NCI-H2196 treated with DMSO at 0.1 percent for 48 hours (cell line): Measurements from ENCODE around the gene CES2.
"Not testable (repeated sequence)": the region's sequence is repeated elsewhere in the genome, so short reads cannot be mapped to it uniquely, and the experiment has no call there.

Experiments
- DNase-seq: peaks from one replicate; lab custom pipeline; 2025; ENCODE audit not compliant: unreplicated experiment; lab: John Stamatoyannopoulos, UW

Gene CES2

GRCh38 chr16:66952430-66953110 lies 17.3 kb downstream of the CES2 start:
- DNase-seq, result no peak

DNA sequence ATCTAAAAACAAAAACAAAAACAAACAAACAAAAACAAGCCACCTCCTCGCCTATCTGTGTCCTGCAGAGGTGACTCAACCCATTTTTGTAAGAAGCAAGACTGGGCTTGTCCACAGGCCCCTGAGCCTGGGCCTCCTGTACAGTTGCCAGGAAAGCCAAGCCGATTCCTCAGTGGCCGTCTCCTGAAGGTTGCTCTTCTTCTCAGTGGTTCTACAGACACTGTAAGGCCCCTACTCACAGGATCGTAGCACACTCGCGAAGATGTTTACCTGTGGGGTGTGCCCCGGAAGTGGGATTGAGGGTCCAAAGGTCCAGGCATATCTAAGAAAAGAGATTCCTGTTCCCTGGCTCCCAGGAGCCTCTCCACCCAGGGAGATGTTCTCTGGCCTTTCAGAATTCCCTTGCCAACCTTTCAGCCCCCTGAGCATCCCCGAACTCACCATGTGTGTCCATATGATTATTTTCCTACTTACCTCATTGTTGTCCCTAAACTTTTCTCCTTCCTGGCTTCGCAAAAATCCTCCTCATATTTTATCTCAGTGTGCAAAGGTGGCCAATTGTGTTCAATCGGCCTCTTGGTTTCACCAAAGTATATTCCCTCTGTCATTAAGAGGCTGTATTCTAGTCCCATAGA lies 18.3 kb downstream of the CES2 start:
- DNase-seq, result no peak

DNA sequence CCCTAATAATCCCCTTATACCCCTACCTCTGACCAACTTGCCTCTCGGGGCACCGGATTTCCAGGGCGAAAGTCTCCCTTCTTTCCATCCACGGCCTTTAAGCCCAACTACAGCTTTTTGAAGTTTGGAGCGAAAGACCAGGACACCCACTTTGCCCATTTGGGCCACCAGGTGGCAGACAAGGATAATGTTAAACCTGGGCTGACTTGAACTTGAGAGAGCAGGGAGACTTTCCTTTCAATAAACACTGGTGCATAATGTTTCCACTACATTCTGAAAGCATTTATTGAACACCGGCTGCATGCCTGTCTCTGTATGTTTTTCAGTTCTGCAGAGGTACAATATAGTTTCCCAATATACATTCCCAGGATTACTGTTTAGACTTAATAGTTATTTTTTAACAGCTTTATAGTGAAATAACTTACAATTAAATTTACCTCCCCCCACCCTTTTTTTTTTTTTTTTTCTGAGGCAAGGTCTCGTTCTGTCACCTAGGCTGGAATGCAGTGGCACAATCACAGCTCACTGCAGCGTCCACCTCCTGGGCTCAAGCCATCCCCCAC lies 18.9 kb downstream of the CES2 start:
- DNase-seq, result peak; percentile 12

DNA sequence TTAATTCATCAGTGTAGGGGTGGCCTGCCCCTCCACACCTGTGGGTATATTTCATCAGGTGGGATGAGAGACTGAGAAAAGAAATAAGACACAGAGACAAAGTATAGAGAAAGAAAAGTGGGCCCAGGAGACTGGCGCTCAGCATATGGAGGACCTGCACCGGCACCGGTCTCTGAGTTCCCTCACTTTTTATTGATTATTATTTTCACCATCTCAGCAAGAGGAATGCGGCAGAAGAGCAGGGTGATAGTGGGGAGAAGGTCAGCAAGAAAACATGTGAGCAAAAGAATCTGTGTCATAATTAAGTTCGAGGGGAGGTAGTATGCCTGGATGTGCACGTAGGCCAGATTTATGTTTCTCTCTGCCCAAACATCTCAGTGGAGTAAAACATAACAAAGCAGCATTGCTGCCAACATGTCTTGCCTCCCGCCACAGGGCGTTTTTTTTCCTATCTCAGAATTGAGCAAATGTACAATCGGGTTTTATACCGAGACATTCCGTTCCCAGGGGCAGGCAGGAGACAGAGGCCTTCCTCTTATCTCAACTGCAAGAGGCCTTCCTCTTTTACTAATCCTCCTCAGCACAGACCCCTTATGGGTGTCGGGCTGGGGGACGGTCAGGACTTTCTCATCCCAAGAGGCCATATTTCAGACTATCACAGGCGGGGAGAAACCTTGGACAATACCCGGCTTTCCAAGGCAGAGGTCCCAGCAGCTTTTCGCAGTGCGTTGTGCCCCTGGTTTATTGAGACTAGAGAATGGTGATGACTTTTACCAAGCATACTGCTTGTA lies 20.2 kb downstream of the CES2 start:
- DNase-seq, result not testable (repeated sequence)

- DNase-seq, result not testable (repeated sequence)
Measured at GRCh38 chr16:66956154-66956457, 20.8 kb downstream of the CES2 start.

DNA sequence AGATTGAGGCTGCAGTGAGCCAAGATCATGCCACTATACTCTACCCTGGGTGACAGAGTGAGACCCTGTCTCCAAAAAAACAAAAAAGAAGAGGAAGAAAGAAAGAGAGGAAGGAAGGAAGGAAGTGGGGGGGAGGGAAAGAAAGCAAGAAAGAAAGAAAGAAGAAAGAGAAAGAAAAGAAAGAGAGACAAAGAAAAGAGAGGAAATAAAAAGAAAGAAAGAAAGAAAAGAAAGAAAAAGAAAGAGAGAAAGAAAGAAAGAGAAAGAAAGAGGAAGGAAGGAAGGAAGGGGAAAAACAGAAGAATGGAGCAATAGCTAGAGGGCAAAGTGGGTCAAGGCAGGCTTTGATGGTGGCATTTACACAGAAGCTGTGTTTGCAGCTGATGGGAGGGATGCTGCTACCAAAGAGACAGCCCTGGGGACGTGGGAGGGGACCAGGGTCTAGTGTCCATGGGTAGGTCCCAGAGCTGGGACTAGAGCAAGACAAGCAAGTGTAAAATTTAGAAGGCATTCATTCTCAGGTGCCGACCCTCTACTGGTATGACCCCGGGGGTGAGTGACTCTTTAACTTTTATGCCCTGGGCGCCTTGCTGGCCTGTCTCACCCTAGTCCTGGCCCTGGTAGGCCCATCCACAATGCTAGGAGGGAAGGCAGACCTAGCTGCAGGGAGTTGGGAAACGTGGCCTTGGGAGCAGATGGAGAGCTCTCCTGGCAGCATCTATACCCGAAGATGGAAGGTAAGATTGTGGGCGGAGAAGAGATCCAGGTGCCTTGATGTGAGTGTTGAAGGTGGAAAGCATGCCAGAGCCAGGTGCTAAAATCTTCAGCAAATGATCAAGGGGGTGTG lies 23.8 kb downstream of the CES2 start:
- DNase-seq, result no peak

- no peak for DNase-seq
Measured at GRCh38 chr16:66959704-66960161, 24.4 kb downstream of the CES2 start.

DNA sequence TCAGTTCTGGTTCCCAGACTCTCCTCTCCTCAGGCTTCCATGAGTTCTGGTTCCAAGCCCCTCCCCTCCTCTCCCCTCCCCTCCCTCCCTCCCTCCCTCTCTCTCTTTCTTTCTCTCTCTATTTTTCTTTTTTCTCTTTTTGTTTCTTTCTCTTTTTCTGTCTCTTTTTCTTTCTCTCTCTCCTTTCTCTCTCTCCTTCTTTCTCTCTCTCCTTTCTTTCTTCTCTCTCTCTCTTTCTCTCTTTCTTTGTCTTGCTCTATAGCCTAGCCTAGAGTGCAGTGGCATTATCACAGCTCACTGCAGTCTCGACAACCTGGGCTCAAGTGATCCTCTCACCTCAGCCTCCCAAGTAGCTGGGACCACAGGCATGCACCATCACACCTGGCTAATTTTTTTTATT lies 25.0 kb downstream of the CES2 start:
- no peak for DNase-seq

GRCh38 chr16:66961065-66961744 lies 25.9 kb downstream of the CES2 start, which contains the start of gene CES3:
Gene CES3 (plus strand): TSS chr16:66961266. CDS start chr16:66961308, 42 bp downstream.
- DNase-seq, result peak; percentile 51

DNA sequence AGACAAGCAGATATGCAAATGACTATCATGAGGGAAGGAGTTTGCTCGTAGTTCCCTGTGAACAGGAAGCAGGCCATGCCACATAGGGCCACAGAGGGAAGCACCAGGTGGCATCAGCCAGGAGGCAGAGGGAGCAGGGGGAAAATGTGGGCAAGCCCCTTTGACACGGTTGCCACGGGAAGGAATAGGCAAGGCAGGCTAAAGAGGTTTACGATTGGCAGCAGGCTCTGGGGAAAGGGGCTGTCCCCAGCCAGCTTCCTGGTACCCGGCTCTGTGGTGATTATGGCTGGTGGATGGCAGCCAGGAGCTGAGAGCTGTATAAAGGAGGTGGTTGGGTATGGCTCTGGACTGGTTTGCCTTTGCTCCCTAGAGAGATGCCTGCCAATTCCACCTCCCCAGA lies 26.6 kb downstream of the CES2 start:
- peak; percentile 44 for DNase-seq

GRCh38 chr16:66964049-66964448 lies 28.7 kb downstream of the CES2 start:
- no peak for DNase-seq

DNA sequence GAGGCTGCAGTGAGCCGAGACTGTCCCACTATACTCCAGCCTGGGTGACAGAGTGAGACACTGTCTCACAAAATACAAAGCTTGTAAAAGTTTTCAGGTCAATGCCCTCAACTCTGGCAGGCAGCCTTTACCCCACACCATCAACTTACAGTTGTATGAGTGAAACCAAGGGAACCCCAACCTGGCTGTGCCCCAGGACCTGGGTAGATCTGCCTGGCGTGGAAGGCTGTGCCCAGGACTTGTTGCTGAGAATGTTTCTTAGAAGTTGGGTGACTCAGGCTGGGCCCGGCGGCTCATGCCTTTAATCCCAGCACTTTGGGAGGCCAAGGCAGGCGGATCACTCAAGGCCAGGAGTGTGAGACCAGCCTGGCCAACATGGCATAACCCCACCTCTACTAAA lies 33.5 kb downstream of the CES2 start:
- DNase-seq, result no peak

DNA sequence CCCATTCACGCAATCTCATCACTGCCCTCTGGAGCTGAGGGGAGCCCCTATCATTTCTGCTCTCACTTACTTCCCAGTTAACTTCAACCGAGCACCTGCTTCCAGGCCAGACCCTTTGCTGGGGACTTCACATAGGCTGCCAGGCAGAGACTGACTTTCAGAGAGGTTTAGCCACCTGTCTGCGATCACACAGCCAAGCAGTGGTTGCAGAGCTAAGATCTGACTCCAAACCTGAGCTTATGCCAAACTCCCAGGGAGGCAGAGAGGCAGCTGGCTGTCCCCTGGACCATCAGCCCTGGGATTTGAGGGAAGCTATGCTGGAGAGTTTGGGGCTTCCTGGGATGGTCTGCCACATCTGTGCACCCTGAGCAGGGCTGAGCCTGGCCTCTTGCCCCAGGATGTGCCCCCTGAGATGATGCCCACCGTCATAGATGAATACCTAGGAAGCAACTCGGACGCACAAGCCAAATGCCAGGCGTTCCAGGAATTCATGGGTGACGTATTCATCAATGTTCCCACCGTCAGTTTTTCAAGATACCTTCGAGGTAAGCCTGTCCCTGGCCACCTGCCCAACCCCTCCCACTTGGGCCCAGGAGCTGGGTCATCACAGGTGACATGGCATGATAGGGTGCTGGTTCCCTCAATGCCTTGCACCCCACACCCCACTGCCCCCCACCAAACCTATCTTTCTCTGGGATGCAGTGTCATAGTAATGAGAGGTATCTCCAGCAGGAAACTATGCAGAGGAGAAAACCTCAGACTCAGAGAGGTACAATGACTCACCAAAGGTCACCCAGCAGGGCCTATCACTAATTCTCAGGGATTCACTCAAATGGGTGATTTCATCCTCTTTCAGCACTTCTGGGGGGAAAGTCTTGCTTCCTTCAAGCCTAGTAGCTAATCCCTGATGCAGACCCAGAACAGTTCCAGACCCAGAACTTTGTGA lies 35.7 kb downstream of the CES2 start:
- no peak for DNase-seq

DNA sequence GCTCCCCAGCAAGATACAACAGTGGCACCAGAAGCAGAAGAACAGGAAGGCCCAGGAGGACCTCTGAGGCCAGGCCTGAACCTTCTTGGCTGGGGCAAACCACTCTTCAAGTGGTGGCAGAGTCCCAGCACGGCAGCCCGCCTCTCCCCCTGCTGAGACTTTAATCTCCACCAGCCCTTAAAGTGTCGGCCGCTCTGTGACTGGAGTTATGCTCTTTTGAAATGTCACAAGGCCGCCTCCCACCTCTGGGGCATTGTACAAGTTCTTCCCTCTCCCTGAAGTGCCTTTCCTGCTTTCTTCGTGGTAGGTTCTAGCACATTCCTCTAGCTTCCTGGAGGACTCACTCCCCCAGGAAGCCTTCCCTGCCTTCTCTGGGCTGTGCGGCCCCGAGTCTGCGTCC lies 37.7 kb downstream of the CES2 start:
- no peak for DNase-seq

DNA sequence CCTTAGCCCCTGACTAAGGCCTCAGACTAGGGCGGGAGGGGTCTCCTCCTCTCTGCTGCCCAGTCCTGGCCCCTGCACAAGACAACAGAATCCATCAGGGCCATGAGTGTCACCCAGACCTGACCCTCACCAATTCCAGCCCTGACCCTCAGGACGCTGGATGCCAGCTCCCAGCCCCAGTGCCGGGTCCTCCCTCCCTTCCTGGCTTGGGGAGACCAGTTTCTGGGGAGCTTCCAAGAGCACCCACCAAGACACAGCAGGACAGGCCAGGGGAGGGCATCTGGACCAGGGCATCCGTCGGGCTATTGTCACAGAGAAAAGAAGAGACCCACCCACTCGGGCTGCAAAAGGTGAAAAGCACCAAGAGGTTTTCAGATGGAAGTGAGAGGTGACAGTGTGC lies 38.4 kb downstream of the CES2 start:
- DNase-seq, result no peak

DNA sequence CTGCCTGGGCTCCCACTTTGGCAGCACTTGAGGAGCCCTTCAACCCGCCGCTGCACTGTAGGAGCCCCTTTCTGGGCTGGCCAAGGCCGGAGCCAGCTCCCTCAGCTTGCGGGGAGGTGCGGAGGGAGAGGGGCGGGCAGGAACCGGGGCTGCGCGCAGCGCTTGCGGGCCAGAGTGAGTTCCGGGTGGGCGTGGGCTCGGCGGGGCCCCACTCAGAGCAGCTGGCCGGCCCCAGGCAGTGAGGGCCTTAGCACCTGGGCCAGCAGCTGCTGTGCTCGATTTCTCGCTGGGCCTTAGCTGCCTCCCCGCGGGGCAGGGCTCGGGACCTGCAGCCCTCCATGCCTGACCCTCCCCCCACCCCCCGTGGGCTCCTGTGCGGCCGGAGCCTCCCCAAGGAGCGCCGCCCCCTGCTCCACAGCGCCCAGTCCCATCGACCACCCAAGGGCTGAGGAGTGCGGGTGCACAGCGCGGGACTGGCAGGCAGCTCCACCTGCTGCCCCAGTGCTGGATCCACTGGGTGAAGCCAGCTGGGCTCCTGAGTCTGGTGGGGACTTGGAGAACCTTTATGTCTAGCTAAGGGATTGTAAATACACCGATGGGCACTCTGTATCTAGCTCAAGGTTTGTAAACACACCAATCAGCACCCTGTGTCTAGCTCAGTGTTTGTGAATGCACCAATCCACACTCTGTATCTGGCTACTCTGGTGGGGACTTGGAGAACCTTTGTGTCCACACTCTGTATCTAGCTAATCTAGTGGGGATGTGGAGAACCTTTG lies 39.0 kb downstream of the CES2 start:
- not testable (repeated sequence) for DNase-seq

GRCh38 chr16:66974932-66975246 lies 39.6 kb downstream of the CES2 start:
- DNase-seq, result not testable (repeated sequence)

DNA sequence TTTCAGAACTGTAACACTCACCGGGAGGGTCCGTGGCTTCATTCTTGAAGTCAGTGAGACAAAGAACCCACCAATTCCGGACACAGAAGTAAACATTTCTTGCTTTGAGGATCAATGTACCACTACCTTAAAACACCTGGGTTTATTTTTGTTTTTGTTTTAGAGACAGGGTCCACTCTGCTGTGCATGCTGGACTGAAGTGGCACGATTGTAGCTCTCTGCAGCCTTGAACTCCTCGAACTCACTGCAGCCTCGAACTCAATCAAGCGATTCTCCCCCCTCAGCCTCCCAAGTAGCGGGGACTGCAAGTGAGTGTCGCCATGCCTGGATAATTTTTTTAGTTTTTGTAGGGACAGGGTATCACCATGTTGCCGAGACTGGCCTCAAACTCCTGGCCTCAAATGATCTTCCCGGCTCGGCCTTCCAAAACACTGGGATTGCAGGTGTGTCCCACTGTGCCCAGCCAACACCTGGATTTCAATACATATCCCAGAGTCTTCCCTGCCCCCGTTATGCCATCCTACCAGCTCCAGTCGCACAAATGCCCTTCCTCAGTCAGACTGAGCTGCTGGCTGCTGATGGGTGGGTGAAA lies 40.1 kb downstream of the CES2 start:
- DNase-seq, result no peak
